Right lobe of liver (tissue), 4 donors: ENCODE results near the gene ZNF346.

ENCODE experiments used
- CTCF ChIP-seq, 4 donors: fragments of 200-600 bp in 3 of 4; fragments of 450-650 bp in 1 of 4; IDR thresholded peaks; one replicate each; pipeline versions ENCODE4 v1.5.1 to v1.8.0; 2016 to 2022; ENCODE audit warnings: antibody characterized with exemption in 4 of 4, mild to moderate bottlenecking in 2 of 4
- POLR2A ChIP-seq: fragments of 450-650 bp; IDR thresholded peaks from one replicate; pipeline ENCODE4 v1.6.1; 2017; ENCODE audit warnings: antibody characterized with exemption, mild to moderate bottlenecking
- donor health status: DM: no; HTN: no; CAD: no.
- donor health status: DM: no; HTN: no; CAD: no.
- donor health status: DM: no; HTN: yes; CAD: no.

- TF ChIP-seq CTCF (IDR thresholded peaks at IDR 0.05), result no peak
- TF ChIP-seq POLR2A, result no peak
Measured at GRCh38 chr5:177064500-177065277, 42.2 kb downstream of the ZNF346 start.
